NCI-H460 (cell line): ENCODE measurements around the gene CC2D1B. TPM values are rescaled to one million over a fixed set of nuclear protein-coding genes. Genes with fewer than 3 reads are reported as not detected.
"Not testable (repeated sequence)": the region's sequence is repeated elsewhere in the genome, so short reads cannot be mapped to it uniquely, and the experiment has no call there.

Experiments
- DNase-seq: peaks from one replicate; pipeline ENCODE4 v3.0.0-alpha.2; 2016; ENCODE audit warnings: low read depth; ENCODE audit errors: extremely low read depth
- polyA plus RNA-seq: library from polyadenylated mRNA; depleted of rRNA; stranded (reverse); fragments of >200 nt; gene quantifications from 2 replicates; pipeline ENCODE4 v1.2.3, GENCODE V29; 2014; cell fraction: nucleus; rRNA removed
- total RNA-seq: library from RNA; depleted of rRNA; stranded (reverse); fragments of >200 nt; shearing (Covaris generic); gene quantifications from 2 replicates; pipeline ENCODE4 v1.2.3, GENCODE V29; 2014; rRNA removed

Gene CC2D1B
- total RNA-seq, result 13.7 and 16.1 TPM in 2 replicates
- polyA plus RNA-seq, result 35.8 and 50.9 TPM in 2 replicates

DNA sequence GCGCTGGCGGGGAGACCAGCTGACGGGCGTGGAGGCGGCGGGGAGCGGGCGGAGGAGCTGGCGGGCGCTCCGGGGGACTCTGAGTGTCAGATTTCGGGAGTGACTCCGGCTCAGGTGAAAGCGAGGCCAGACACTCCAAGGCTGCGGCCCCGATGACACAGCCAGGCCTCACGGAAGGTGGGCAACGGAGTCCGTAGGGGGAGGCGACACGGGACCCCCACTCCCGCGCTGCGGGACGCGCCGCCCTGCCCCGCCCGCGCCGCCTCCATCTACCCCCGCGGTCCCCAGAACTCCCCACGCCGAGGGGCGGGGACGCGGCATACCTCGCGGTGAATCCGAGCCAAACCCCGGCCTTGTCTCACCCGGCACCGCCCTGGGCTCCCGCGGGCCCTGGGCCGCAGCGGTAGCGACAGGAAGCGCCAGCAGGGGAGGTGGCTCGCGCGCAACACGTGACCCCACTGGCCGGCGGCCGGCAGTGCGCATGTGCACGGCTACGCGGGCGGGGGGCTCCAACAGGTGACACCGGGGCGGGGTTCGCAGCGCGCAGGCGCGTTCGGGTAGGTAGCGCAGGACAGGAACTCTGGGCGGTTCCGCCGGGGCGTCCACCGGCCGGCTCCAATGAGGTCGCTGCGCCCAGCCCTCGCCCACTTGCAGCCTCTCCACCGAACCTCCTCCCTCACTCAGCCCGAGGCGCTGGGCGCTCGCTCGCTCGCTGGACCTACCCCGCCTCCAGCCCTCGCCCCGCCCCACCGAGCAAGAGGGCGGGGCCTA lies at the start of gene CC2D1B:
Gene CC2D1B (minus strand): TSS at position 460 of the 771 bp plus-strand sequence. CDS start 1,585 bp downstream, outside the sequence.
- peak; percentile 94 for DNase-seq

DNA sequence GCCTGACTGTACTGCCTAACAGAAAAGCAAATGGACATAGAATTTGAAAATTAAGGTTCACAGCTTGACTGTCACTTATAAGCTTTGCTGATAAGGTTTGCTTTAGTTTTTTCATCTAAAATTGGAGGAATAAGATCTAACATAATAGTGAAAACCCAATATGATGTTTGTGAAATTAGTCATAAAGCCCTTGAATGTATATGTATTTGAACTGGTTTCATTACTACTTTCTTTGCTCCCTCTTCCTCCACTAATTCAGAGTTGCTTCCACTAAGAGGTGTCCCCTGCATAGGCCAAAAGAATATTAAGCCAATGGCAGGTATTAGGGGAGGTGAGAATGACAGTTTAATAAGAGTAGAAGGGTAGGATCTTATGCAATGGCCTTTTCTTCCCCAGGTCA lies 48.9 kb upstream of the CC2D1B start:
- DNase-seq, result no peak

- DNase-seq, result no peak
These were observed 47.5 kb upstream of the CC2D1B start for GRCh38 chr1:52413410-52413989.

DNA sequence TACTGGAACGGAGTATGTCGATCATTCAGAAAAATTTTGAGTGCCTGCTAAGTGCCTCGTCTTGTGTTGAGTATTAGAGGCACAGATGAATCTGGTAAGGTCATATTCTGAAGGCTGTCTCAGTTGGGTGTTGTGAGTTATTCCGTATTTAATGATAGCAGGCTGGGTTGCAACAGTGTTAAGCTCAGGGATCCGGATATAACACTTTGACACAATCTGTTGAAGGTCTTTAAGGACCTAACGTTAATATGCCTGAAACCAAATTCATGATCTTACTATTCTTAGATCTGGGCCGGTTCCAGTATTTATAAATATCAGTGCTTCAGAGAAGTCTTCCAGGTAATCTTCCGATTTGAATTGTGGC lies 39.0 kb upstream of the CC2D1B start:
- no peak for DNase-seq

DNA sequence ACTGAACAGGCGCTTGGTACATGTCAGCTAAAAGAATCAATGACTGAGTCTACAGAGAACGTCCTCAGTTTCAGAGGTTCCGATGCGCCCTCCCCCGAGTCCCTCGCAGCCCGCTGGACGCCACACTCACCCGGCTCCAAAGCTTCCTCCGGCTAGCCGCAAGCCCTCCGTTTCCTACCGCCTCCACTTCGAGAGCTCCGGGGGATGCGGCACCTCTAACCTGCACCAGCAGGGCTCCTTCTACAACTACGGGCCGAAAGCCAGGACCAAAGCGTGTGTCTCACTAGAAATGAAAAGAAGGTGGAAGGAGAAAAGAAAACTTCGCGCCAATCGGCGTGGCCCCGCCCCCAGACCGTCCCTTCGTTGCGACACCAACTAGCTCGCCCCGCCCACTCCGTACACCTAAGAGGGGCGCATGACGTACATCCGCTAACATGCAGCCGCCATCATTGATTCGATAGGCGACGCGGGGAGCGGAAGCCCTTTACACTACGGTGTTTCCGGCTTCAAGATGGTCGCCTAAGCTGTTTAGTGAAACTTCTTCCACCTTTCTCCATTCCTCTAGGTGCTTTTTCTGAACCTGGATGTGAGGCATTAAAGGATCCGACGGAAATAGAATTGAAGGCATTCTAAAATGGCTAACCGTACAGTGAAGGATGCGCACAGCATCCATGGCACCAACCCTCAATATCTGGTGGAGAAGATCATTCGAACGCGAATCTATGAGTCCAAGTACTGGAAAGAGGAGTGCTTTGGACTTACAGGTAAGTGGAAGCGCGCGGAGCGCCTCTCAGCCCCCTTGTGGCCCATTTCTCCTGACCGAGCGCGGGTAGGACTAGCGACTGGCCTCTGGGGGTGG lies 38.3 kb upstream of the CC2D1B start, which contains the start of the genes ORC1 and PRPF38A:
Gene ORC1 (minus strand): TSS at position 308 of the 859 bp plus-strand sequence. CDS start 2,200 bp downstream, outside the sequence.
Gene PRPF38A (plus strand): TSS at position 487 of the 859 bp plus-strand sequence. CDS start 148 bp downstream, at position 635.
- peak; percentile 94 for DNase-seq

DNA sequence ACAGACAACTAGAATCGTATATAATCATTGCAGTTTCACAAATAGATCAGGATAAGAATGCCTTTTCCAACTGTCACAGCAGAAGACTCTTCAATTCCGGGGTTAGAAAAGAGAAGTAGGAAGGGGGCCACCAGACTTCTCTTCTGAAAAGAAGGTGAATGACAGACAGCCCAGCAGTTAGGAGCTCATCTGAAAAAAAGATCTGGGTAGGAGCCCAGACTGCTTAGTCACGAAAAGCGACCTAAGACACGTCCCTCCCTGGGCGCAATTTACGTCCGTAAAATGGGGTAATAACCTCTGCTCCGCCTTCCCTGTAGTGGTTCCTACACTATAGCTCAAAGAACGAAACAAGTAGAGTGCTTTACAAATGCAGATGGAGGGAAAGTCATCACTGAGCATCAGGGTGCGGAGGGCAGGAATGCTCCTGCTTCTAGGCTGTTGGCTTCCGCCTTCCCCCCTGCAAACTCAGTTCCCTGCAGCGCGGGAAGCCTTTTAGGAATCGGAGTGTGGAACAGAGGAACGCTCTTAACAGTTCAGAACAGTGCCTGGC lies 37.6 kb upstream of the CC2D1B start:
- DNase-seq, result peak; percentile 47

- DNase-seq, result no peak
These were observed 36.8 kb upstream of the CC2D1B start for GRCh38 chr1:52402860-52403240.

GRCh38 chr1:52400131-52400530 lies 34.1 kb upstream of the CC2D1B start:
- DNase-seq, result no peak

- DNase-seq, result no peak
These were observed 33.6 kb upstream of the CC2D1B start for GRCh38 chr1:52399629-52400028.

DNA sequence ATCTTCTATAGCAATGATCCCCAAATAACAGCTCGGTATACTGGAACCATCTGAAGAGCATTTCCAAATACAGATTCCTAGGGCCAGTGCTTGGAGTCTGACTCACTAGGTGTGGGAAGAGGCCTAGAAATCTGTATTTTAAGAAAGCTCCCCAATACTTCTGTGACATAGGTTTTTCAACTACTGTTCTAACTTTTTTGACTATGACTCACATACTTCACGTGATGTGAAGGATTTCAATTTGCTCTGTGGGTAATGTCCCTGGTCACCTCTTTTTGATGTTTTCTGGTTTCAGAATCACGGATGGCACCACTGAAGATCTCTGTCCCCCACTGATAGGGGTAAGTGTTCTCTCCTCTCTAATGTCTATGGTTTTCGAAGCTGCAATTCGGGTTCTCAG lies 27.2 kb upstream of the CC2D1B start:
- DNase-seq, result no peak

DNA sequence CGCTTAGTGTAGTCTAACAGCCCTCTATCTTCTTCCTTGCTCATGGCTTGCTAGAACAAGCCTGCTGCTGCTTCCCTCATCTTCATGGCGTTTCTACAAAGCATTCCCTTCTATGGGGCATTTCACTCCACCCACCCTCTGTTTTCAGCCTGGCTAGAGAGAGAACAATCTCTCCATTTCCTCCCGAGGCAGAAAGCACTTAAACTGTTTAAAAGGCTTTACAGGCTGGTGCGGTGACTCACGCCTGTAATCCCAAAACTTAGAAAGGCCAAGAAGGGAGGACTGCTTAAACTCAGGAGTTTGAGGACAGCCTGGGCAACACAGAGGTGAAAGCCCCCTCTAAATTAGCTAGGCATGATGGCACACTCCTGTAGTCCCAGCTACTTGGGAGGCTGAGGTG lies 20.5 kb upstream of the CC2D1B start:
- no peak for DNase-seq

DNA sequence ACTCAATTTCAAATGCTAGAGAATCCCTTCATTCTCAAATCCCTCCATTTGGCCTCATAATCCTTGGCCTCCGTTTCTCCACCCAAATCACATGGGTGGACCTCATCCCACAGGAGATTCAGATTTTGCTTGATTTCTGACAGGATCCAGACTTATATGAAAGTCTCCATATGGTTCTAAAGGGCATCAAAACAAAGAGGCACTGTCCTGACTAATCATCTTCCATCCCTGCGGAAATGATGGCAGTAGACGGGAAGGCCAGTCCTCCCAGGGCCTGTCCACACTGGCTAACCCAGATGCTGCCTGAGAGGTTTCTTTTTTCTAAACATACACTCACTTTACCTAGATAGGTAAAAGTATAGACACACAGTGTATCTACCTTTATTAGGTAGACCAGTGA lies 19.4 kb upstream of the CC2D1B start:
- DNase-seq, result no peak

DNA sequence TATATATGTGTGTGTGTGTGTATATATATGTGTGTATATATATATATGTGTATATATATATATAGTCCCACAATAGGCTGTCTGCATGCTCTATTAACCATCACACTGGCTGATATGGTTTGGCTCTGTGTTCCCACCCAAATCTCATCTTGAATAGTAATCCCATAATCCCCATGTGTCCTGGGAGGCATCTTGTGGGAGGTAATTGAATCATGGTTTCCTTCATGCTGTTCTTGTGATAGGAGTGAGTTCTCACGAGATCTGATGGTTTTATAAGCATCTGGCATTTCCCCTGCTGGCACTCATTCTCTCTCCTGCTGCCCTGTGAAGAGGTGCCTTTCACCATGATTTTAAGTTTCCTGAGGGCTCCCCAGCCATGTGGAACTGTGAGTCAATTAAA lies 3.8 kb upstream of the CC2D1B start:
- not testable (repeated sequence) for DNase-seq

- peak; percentile 33 for DNase-seq
These were observed 2.6 kb upstream of the CC2D1B start for GRCh38 chr1:52368383-52369172.

- no peak for DNase-seq
These were observed 1.3 kb upstream of the CC2D1B start for GRCh38 chr1:52367272-52367671.

DNA sequence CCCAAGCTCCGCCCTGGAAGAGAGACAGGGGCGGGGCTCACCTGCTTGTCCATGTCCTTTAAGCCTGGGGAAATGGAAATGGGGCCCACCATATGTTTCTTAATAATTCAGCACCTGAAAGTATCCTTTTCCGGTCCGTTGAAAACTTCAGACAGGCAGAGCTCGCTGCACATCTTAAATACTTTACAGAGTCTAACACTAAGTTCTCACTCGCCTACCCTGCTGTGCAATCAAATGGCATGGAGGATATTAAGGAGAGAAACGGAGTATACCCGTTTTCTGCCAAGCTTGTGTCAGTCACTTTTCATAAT lies 467 bp upstream of the CC2D1B start:
- DNase-seq, result no peak

- peak; percentile 28 for DNase-seq
These were observed 797 bp downstream of the CC2D1B start for GRCh38 chr1:52365071-52365745.

- no peak for DNase-seq
These were observed 1.7 kb downstream of the CC2D1B start for GRCh38 chr1:52364235-52364839.

DNA sequence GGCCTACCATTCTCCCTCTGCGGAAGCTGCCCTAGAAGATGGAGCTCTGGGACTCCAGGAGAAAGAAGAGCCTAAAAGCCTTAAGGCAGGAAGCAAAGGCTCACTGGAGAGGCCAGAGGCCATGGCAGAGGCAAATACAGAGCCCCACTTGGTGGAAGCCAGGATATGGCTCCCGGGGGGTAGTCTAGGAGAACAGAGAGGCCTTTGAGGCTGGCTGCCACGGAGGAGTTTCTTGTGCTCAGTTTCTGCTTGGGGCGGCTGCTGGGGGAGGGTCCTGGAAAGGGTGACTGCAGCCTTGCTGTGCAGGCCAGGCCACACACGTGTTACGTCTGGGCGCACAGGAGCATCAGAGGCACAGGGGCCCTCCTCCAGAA lies 5.4 kb downstream of the CC2D1B start:
- DNase-seq, result no peak
